Motor neuron (in vitro differentiated cells): ENCODE data around the gene PLD2. TPM values are rescaled to one million over a fixed set of nuclear protein-coding genes. Genes with fewer than 3 reads are reported as not detected.

Experiments
- ATAC-seq, 8 experiments: fragments of 200-7000 bp; cut with Tn5 transposase; replicated peaks in 6 of 8; 2 replicates each; pipeline ENCODE4 v1.8.0; 2021; ENCODE audit warnings: mild to moderate bottlenecking in 8 of 8, moderate library complexity in 8 of 8
- H3K27ac ChIP-seq, 2 donors: fragments of 250-450 bp; sonication (Bioruptor Pico); 2 replicates each; pipeline ENCODE4 v1.9.0; 2021; ENCODE audit warnings: antibody characterized with exemption in 2 of 2, mild to moderate bottlenecking in 2 of 2, moderate library complexity in 1 of 2
- H3K4me1 ChIP-seq, 2 donors: fragments of 250-450 bp; sonication (Bioruptor Pico); replicated peaks in 1 of 2; 2 replicates each; pipeline ENCODE4 v1.6.1; 2021; ENCODE audit warnings: antibody characterized with exemption in 2 of 2, mild to moderate bottlenecking in 2 of 2, moderate library complexity in 1 of 2
- H3K4me3 ChIP-seq, 5 donors: fragments of 250-450 bp; sonication (Bioruptor Pico); 2 replicates each; pipeline ENCODE4 v1.9.0; 2021; ENCODE audit warnings: antibody characterized with exemption in 5 of 5, mild to moderate bottlenecking in 5 of 5, moderate library complexity in 4 of 5
- WGBS, 10 experiments: fragments of 450-650 bp; shearing (Covaris generic); methylation state at CpG; one replicate each; pipeline ENCODE4 v1.0.0; 2022; 5-methylcytosine and 5-hydroxymethylcytosine counted together
- in situ Hi-C, 9 experiments: fragments of 400-800 bp; cut with MboI; loops; one replicate each; pipeline ENCODE4 v1.15.0; 2021; ENCODE audit warnings: low sequenced_read_pairs in 9 of 9, low pct_unique_long_range_greater_than_20kb in 2 of 9; ENCODE audit not compliant: unreplicated experiment in 9 of 9
- total RNA-seq, 8 experiments: library from RNA; unstranded; fragments of 300-600 nt; gene quantifications; 2 replicates each; pipeline versions ENCODE4 v1.2.3 to v1.2.4, GENCODE V29; 2022

The PLD2 gene
- total RNA-seq, 8 experiments from 2014 or later, result 4.3 to 28.6 (median 11.4) TPM

GRCh38 chr17:4782652-4783051, 24.3 kb upstream of the PLD2 start:
- H3K4me1 ChIP-seq, result peaks cover 0 to 6% of the 10 kb centered on the region in 2 donors
- 8 to 33% methylated on average over 1 to 9 of the region's 28 CpGs; no CpG with 5 or more reads in 8 of the 10 experiments for WGBS, 10 experiments
- H3K27ac ChIP-seq, result no peak overlapping the region
- in situ Hi-C loops, result loop anchor here in 1 of 9 experiments (25.0 kb wide), 1 partner anchor 105 kb away; the partner anchor contains the start of gene C17orf107
- peak in 1 of 8 experiments; percentile 6 for ATAC-seq
- H3K4me3 ChIP-seq, result no peak overlapping the region

DNA sequence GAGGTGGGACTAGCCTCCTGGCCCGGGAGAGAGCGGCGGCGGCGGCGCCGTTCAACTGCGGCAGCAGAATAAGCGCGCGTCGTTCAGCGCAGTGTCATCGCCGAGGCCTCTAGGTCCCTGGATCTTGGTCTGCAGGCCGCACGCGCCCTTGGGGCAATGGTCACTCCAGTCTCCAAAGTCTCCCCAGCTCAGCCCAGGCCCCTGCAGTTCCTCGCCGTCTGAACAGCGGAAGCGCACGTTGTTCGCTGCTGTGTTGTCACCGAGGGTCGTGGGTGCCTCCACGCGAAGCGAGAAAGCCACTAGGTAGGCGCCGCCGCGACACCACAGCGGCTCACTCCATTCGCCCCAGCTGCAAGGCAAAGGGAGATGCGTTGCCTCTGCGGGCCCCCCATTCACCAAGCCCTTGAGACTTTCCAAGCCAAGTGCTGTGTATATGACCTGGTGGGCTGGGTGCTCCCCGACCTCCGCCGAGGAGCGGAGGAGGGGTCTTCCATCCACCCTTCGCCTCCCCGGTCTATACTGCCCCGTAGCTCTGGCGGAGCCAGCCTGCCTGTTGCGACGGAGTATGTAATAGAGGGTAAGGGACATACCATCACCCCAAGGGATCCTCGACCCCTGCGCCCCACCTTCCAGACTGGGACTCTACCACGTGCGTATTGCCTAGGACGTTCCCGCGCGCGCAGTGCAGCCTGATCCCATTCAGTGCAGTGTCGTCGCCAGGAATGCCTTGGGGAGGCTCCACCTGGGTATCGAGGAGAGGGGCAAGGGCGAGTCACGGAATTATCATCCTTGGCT, 21.4 kb upstream of the PLD2 start:
- 0 to 80% (median 31%) methylated on average over 1 to 25 of the region's 61 CpGs; no CpG with 5 or more reads in 6 of the 10 experiments for WGBS, 10 experiments
- in situ Hi-C loops, result loop anchor here in 1 of 9 experiments (25.0 kb wide), 1 partner anchor 102 kb away; the partner anchor contains the start of gene C17orf107
- H3K4me1 ChIP-seq, result peaks cover 5 to 12% of the 10 kb centered on the region in 2 donors
- H3K4me3 ChIP-seq, result no peak overlapping the region
- no peak overlapping the region for H3K27ac ChIP-seq
- ATAC-seq, result no peak

GRCh38 chr17:4786106-4786511, 20.8 kb upstream of the PLD2 start, which contains the start of gene VMO1:
Gene VMO1 (minus strand): TSS chr17:4786364. CDS start chr17:4786352, 12 bp downstream.
- H3K4me1 ChIP-seq, result peaks cover 7 to 12% of the 10 kb centered on the region in 2 donors
- 9 to 22% (median 11%) methylated on average over 2 to 10 of the region's 24 CpGs; no CpG with 5 or more reads in 6 of the 10 experiments for WGBS, 10 experiments
- H3K4me3 ChIP-seq, result no peak within 1 kb of the TSS
- ATAC-seq, result no peak
- no peak within 1 kb of the TSS for H3K27ac ChIP-seq
- in situ Hi-C loops, result loop anchor here in 1 of 9 experiments (25.0 kb wide), 1 partner anchor 101 kb away; the partner anchor contains the start of gene C17orf107

GRCh38 chr17:4786516-4786915, 20.4 kb upstream of the PLD2 start:
- 0 to 37% (median 19%) methylated on average over 1 to 5 of the region's 6 CpGs; no CpG with 5 or more reads in 4 of the 10 experiments for WGBS, 10 experiments
- in situ Hi-C loops, result loop anchor here in 1 of 9 experiments (25.0 kb wide), 1 partner anchor 101 kb away; the partner anchor contains the start of gene C17orf107
- H3K4me3 ChIP-seq, result no peak overlapping the region
- H3K4me1 ChIP-seq, result peaks cover 7 to 12% of the 10 kb centered on the region in 2 donors
- H3K27ac ChIP-seq, result no peak overlapping the region
- ATAC-seq, result no peak

DNA sequence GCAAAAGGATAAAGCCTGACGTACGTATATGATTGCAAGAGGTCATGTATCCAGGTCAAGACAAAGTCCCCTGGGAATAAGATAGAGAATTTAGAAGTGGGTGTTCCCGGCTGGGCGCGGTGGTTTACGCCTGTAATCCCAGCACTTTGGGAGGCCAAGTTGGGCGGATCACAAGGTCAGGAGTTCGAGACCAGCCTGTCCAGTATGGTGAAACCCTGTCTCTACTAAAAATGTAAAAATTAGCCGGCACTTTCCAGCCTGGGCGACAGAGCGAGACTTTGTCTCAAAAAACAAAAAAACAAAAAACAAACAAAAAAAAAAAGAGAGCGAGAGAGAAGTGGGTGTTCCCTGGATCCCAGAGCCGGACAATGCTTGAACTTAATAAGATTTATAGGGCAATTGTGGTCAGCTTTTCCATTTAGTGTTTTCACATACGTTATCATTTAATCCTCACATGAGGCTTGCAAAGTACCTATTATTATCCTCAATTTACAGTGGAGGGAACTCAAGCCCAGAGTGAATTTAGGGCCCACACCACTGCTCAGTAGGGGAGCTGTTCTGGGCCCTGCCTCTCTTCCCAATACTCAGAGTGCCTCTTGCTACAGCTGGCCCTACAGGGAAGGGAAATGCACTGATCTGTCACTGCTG, 18.7 kb upstream of the PLD2 start:
- 43 to 100% (median 77%) methylated on average over 2 to 14 of the region's 14 CpGs; no CpG with 5 or more reads in 1 of the 10 experiments for WGBS, 10 experiments
- Histone ChIP-seq H3K4me1 (peaks cover 7 to 12% of the 10 kb centered on the region in 2 donors), H3K27ac (no peak overlapping the region), H3K4me3 (peak overlapping the region; percentile 55 to 76 (median 64))
- in situ Hi-C loops, result loop anchor here in 1 of 9 experiments (25.0 kb wide), 1 partner anchor 99 kb away; the partner anchor contains the start of gene C17orf107
- no peak for ATAC-seq

DNA sequence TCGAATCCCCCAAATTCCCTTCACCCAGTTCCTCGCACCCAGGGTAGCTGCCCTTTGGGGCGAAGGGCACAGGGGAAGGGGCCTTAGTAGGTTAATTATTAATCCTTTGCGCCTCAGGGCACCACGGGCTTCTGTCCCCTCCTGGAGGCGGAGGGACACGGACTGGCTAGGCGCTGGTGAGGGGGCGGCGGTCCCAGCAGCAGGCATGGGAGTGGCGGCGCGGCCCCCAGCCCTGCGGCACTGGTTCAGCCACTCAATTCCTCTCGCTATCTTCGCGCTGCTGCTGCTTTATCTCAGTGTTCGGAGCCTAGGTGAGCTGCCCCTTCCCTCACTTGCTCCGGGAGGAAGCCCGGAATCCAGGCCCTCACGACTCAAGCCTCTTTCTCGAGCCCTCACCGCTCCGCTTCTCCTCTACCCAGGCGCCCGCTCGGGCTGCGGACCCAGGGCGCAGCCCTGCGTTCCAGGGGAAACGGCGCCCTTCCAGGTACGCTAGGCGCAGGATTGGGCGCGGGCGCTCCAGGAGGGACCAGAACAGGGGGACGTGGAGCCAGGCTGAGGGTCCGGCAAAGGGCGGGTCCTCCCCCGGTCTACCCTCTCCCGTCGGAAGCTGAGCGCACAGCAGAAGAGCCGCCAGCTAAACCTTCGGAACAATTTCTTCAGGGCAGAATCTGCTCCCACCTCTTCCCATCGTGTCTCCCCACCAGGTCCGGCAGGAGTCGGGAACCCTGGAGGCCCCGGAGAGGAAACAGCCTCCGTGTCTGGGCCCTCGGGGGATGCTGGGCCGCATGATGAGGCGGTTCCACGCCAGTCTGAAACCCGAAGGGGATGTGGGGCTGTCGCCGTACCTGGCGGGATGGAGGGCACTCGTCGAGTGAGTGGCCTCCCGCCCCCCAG, 17.9 kb upstream of the PLD2 start, which contains the start of gene GLTPD2:
Gene GLTPD2, plus strand, starts transcription at position 158 of the 894 bp plus-strand sequence. Its CDS starts 48 bp downstream, at position 206.
- 0 to 60% (median 4%) methylated on average over 5 to 23 of the region's 62 CpGs; no CpG with 5 or more reads in 4 of the 10 experiments for WGBS, 10 experiments
- in situ Hi-C loops, result loop anchor here in 1 of 9 experiments (25.0 kb wide), 1 partner anchor 98 kb away; the partner anchor contains the start of gene C17orf107
- peak within 1 kb of the TSS; percentile 93 to 97 for H3K27ac ChIP-seq
- H3K4me1 ChIP-seq, result peaks cover 7 to 12% of the 10 kb centered on the region in 2 donors
- H3K4me3 ChIP-seq, result peak within 1 kb of the TSS; percentile 55 to 76 (median 64)
- peak in 4 of 8 experiments; percentile 0 to 2 (median 2) for ATAC-seq

- peak overlapping the region; percentile 55 to 76 (median 64) for H3K4me3 ChIP-seq
- H3K27ac ChIP-seq, result peak overlapping the region; percentile 93 to 97
- H3K4me1 ChIP-seq, result peaks cover 7 to 12% of the 10 kb centered on the region in 2 donors
- 0% methylated on average over 1 of the region's 25 CpGs; no CpG with 5 or more reads in 8 of the 10 experiments for WGBS, 10 experiments
- no peak for ATAC-seq
- in situ Hi-C loops, result loop anchor here in 1 of 9 experiments (25.0 kb wide), 1 partner anchor 98 kb away; the partner anchor contains the start of gene C17orf107
Observed at GRCh38 chr17:4789701-4789950, 17.3 kb upstream of the PLD2 start.

DNA sequence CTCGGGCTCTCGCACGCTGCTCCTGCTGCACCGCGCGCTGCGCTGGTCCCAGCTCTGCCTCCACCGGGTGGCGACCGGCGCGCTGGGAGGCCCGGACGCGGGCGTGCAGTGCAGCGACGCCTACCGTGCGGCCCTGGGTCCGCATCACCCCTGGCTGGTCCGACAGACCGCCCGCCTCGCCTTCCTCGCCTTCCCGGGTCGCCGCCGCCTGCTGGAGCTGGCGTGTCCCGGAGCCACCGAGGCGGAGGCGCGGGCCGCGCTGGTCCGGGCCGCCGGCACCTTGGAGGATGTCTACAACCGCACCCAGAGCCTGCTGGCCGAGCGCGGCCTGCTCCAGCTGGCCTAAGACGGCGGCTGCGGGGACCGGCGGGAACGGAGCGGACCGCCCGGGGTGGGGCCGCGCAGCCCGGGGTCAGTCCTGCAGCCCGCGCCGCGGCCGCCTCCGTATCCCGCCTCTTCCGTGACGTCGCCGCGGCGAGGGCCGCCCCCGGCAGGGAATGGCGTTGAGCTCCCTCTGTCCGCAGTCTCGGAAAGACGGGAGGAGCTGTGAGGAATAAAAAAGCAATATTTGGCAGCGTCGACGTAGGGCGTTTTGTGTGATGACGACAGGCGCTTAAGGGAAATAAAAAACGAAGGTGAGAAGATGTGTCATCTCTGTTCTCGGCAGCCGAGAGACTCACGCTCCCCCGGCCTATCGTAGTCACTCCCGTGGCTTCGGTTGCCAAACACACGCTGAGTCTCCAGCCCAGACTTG, 16.8 kb upstream of the PLD2 start:
- H3K27ac ChIP-seq, result peak overlapping the region; percentile 93 to 97
- H3K4me3 ChIP-seq, result peak overlapping the region; percentile 55 to 76 (median 64)
- ATAC-seq, result peak; percentile 84 to 91 (median 90)
- in situ Hi-C loops, result loop anchor here in 1 of 9 experiments (25.0 kb wide), 1 partner anchor 97 kb away; the partner anchor contains the start of gene C17orf107
- WGBS, 10 experiments, result 1% methylated on average over 12 of the region's 91 CpGs; no CpG with 5 or more reads in 9 of the 10 experiments
- peaks cover 7 to 12% of the 10 kb centered on the region in 2 donors for H3K4me1 ChIP-seq

DNA sequence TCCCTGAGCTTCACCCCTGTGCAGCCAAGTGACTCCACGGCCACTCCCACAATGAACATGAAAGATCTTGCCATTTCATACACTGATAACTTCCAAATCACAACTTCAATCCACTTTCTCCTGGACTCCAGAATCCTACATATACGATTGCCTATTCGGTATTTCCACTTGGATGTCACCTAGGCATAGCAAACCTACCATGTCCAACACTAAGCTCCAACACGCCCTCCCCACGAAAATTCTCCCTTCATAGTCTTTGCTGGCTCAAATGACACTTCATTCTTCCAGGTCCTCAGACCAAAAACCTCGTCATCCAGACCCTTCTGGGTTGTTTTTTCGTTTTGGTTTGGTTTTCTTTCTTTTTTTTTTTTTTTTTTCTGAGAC, 16.3 kb upstream of the PLD2 start:
- H3K4me1 ChIP-seq, result peaks cover 7 to 12% of the 10 kb centered on the region in 2 donors
- no peak for ATAC-seq
- H3K4me3 ChIP-seq, result peak overlapping the region in 4 of 5 donors; percentile 55 to 76 (median 68)
- WGBS, 10 experiments, result 18 to 84% (median 61%) methylated on average over 2 to 6 of the region's 7 CpGs
- H3K27ac ChIP-seq, result no peak overlapping the region
- in situ Hi-C loops, result loop anchor here in 1 of 9 experiments (25.0 kb wide), 1 partner anchor 97 kb away; the partner anchor contains the start of gene C17orf107

DNA sequence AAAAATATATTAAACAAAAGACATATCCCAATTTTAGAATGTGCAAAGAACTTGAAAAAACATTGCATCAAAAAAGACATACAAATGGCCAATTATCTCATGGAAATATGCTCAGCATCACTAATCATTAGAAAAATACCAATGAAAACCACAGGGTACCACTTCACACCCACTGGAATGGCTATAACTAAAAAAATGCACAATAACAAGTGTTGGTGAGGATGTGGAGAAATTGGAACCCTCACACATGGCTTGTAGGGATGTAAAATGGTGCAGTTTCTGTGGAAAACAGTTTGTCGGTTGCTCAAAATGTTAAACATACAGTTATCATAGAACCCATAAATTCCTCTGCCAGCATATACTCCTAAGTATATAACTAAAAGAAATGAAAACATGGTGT, 11.8 kb upstream of the PLD2 start:
- ATAC-seq, result no peak
- 86 to 100% (median 100%) methylated on average over 1 of the region's 1 CpG; no CpG with 5 or more reads in 3 of the 10 experiments for WGBS, 10 experiments
- Histone ChIP-seq H3K4me1 (peaks cover 5 to 6% of the 10 kb centered on the region in 2 donors), H3K4me3 (no peak overlapping the region), H3K27ac (no peak overlapping the region)
- in situ Hi-C loops, result loop anchor here in 1 of 9 experiments (25.0 kb wide), 1 partner anchor 92 kb away; the partner anchor contains the start of gene C17orf107

- Histone ChIP-seq H3K27ac (peak overlapping the region; percentile 74 to 89), H3K4me3 (peak overlapping the region; percentile 51 to 75 (median 66)), H3K4me1 (peaks cover 3 to 6% of the 10 kb centered on the region in 2 donors)
- WGBS, 10 experiments, result 0 to 6% (median 0%) methylated on average over 1 to 7 of the region's 7 CpGs; no CpG with 5 or more reads in 3 of the 10 experiments
- in situ Hi-C loops, result loop anchor here in 1 of 9 experiments (25.0 kb wide), 1 partner anchor 91 kb away; the partner anchor contains the start of gene C17orf107
- ATAC-seq, result peak in 4 of 8 experiments; percentile 11 to 78 (median 67)
Observed at GRCh38 chr17:4796552-4796920, 10.4 kb upstream of the PLD2 start.
